T-cell (primary cell): ENCODE data around the gene RHEB. TPM values are rescaled to one million over a fixed set of nuclear protein-coding genes. Genes with fewer than 3 reads are reported as not detected.

Experiments used
- ATAC-seq, 4 experiments: fragments of 200-7000 bp in 3 of 4; fragments of 150-1000 bp in 1 of 4; cut with Tn5 transposase; replicated peaks in 1 of 4; 1 replicate in 3 of 4; 2 replicates in 1 of 4; pipeline ENCODE4 v1.10.0; 2021; ENCODE audit warnings: moderate library complexity in 3 of 4, mild to moderate bottlenecking in 2 of 4, moderate number of reproducible peaks in 1 of 4
- CTCF ChIA-PET, 2 donors: fragments of 300-600 bp; sonication (Branson Sonifier 250); formaldehyde crosslinking; loops; one replicate each; lab custom pipeline; 2022; ENCODE audit warnings: antibody characterized with exemption in 2 of 2; lab: Charles Lee
- POLR2A ChIA-PET, 2 donors: fragments of 300-600 bp; sonication (Branson Sonifier 250); formaldehyde crosslinking; loops; one replicate each; lab custom pipeline; 2022; ENCODE audit warnings: antibody characterized with exemption in 2 of 2; lab: Charles Lee
- DNase-seq, 35 experiments: peaks; one replicate each; pipeline versions ENCODE4 v3.0.0 to v3.0.0-alpha.2; 2013 to 2023
- H3K27ac ChIP-seq: one replicate; pipeline ENCODE4 v1.5.1; 2013; ENCODE audit warnings: low read length
- H3K27me3 ChIP-seq, 2 experiments: replicated peaks in 1 of 2; 1 replicate in 1 of 2; 2 replicates in 1 of 2; pipeline versions ENCODE4 v1.6.1 to v1.7.0; 2013; ENCODE audit warnings: low read length in 1 of 2, mixed read lengths in 1 of 2; ENCODE audit not compliant: control insufficient read depth in 2 of 2, insufficient read depth in 2 of 2; ENCODE audit errors: extremely low read depth in 1 of 2
- H3K36me3 ChIP-seq, 2 donors: 1 replicate in 1 of 2; 2 replicates in 1 of 2; pipeline versions ENCODE4 v1.6.1 to v1.7.0; 2013; ENCODE audit warnings: low read length in 1 of 2; ENCODE audit not compliant: control insufficient read depth in 2 of 2, insufficient read depth in 1 of 2; ENCODE audit errors: extremely low read depth in 1 of 2
- H3K4me1 ChIP-seq, 2 experiments: 1 replicate in 1 of 2; 2 replicates in 1 of 2; pipeline versions ENCODE4 v1.6.1 to v1.7.0; 2013; ENCODE audit warnings: low read length in 2 of 2, mixed read lengths in 1 of 2; ENCODE audit not compliant: insufficient read depth in 2 of 2, control insufficient read depth in 1 of 2; ENCODE audit errors: extremely low read depth in 1 of 2
- H3K4me3 ChIP-seq, 2 donors: 1 replicate in 1 of 2; 2 replicates in 1 of 2; pipeline versions ENCODE4 v1.5.1 to v1.7.0; 2013; ENCODE audit warnings: mild to moderate bottlenecking in 2 of 2, low read length in 1 of 2, moderate library complexity in 1 of 2; ENCODE audit not compliant: control insufficient read depth in 1 of 2; ENCODE audit errors: extremely low read depth in 1 of 2
- H3K9me3 ChIP-seq: 2 replicates; pipeline ENCODE4 v1.7.0; 2013
- H3K27ac Mint-ChIP-seq, 2 donors: one replicate each; pipeline ENCODE4 v1.8.0; 2020 to 2021; ENCODE audit warnings: mild to moderate bottlenecking in 2 of 2, mixed read lengths in 2 of 2
- H3K27me3 Mint-ChIP-seq, 2 donors: one replicate each; pipeline ENCODE4 v1.8.0; 2021 to 2022; ENCODE audit warnings: mixed read lengths in 2 of 2
- H3K36me3 Mint-ChIP-seq: one replicate; pipeline ENCODE4 v1.8.0; 2021; ENCODE audit warnings: mixed read lengths
- H3K4me1 Mint-ChIP-seq, 3 donors: one replicate each; pipeline ENCODE4 v1.8.0; 2020 to 2022; ENCODE audit warnings: mixed read lengths in 3 of 3, mild to moderate bottlenecking in 1 of 3
- H3K4me3 Mint-ChIP-seq, 3 donors: one replicate each; pipeline ENCODE4 v1.8.0; 2020 to 2022; ENCODE audit warnings: mild to moderate bottlenecking in 3 of 3, mixed read lengths in 3 of 3, moderate library complexity in 3 of 3
- H3K9me3 Mint-ChIP-seq, 3 donors: one replicate each; pipeline ENCODE4 v1.8.0; 2020 to 2022; ENCODE audit warnings: mixed read lengths in 3 of 3
- WGBS: methylation state at CpG from one replicate; pipeline ENCODE4 v1.1.5; 2013; ENCODE audit warnings: missing lambda C conversion rate; ENCODE audit not compliant: insufficient coverage; 5-methylcytosine and 5-hydroxymethylcytosine counted together
- total RNA-seq, 35 experiments: library from RNA in 6 of 35; stranded (reverse) in 6 of 35; fragments of 120-200 nt in 1 of 35; gene quantifications; one replicate each; pipeline versions ENCODE4 v1.2.1 to v1.2.4 and lab custom pipeline; 2013 to 2026

Gene RHEB
- total RNA-seq, 5 donors from 2014 or later (not counting 1 experiment from before 2014, with no cell fraction given) = 35.8 to 46.0 (median 41.6) TPM

- 34% methylated on average over 2 of the region's 10 CpGs for WGBS
- H3K27ac ChIP-seq = peak overlapping the region; percentile 41
- no peaks in the 10 kb centered on the region for H3K36me3 ChIP-seq
- H3K27me3 Mint-ChIP-seq = peaks cover 0 to 1% of the 10 kb centered on the region in 2 donors
- ChIA-PET CTCF (interaction anchor here (0.5 to 0.6 kb wide), 2 partner anchors 71 to 81 kb away, joined by 3 read pairs; no protein-coding TSS in a partner anchor), POLR2A (interaction anchor here in 1 of 2 donors (0.6 kb wide), 1 partner anchor 155 kb away, joined by 4 read pairs; no protein-coding TSS in a partner anchor)
- ATAC-seq (peak in 2 of 4 experiments; percentile 13), DNase-seq (peak in 2 of 35 experiments; percentile 20 to 33)
- H3K27ac Mint-ChIP-seq = peak overlapping the region in 1 of 2 donors; percentile 90
- H3K9me3 ChIP-seq = no peaks in the 10 kb centered on the region
- peaks cover 31 to 55% (median 45%) of the 10 kb centered on the region in 3 donors for H3K4me1 Mint-ChIP-seq
- no peaks in the 10 kb centered on the region for H3K36me3 Mint-ChIP-seq
- H3K4me1 ChIP-seq = peaks cover 17 to 37% of the 10 kb centered on the region in 2 experiments
- no peak overlapping the region for H3K4me3 ChIP-seq
- peaks cover 0 to 17% of the 10 kb centered on the region in 2 experiments for H3K27me3 ChIP-seq
- peak overlapping the region in 2 of 3 donors; percentile 55 to 79 for H3K4me3 Mint-ChIP-seq
- H3K9me3 Mint-ChIP-seq = no peaks in the 10 kb centered on the region
Observed at GRCh38 chr7:151440799-151441445, 78.8 kb downstream of the RHEB start.

- peak; percentile 42 to 66 (median 63) for ATAC-seq
- peak within 1 kb of the TSS; percentile 55 to 79 (median 59) for H3K4me3 Mint-ChIP-seq
- POLR2A ChIA-PET = no interaction called here
- 32% methylated on average over 41 of the region's 51 CpGs for WGBS
- no peaks in the 10 kb centered on the region for H3K9me3 ChIP-seq
- H3K27ac Mint-ChIP-seq = peak within 1 kb of the TSS in 1 of 2 donors; percentile 90
- CTCF ChIA-PET = interaction anchor here in 1 of 2 donors (0.5 kb wide), 1 partner anchor 70 kb away, joined by 3 read pairs; no protein-coding TSS in a partner anchor
- H3K27me3 ChIP-seq = peaks cover 0 to 16% of the 10 kb centered on the region in 2 experiments
- H3K9me3 Mint-ChIP-seq = no peaks in the 10 kb centered on the region
- peak within 1 kb of the TSS; percentile 41 for H3K27ac ChIP-seq
- H3K27me3 Mint-ChIP-seq = peaks cover 0 to 1% of the 10 kb centered on the region in 2 donors
- peaks cover 31 to 52% (median 43%) of the 10 kb centered on the region in 3 donors for H3K4me1 Mint-ChIP-seq
- H3K36me3 Mint-ChIP-seq = no peaks in the 10 kb centered on the region
- H3K4me1 ChIP-seq = peaks cover 17 to 37% of the 10 kb centered on the region in 2 experiments
- H3K4me3 ChIP-seq = peak within 1 kb of the TSS; percentile 37 to 53
- H3K36me3 ChIP-seq = no peaks in the 10 kb centered on the region
- DNase-seq = peak in 7 of 35 experiments; percentile 10 to 43 (median 39)
Observed at GRCh38 chr7:151439855-151440798, 79.6 kb downstream of the RHEB start, which contains the start of gene CRYGN. Gene CRYGN (minus strand): TSS chr7:151440141. CDS start chr7:151439917, 224 bp downstream.

GRCh38 chr7:151438864-151439601, 80.7 kb downstream of the RHEB start:
- WGBS = 90% methylated on average over 8 of the region's 17 CpGs
- Mint-ChIP-seq H3K9me3 (no peaks in the 10 kb centered on the region), H3K36me3 (no peaks in the 10 kb centered on the region), H3K27ac (peak overlapping the region in 1 of 2 donors; percentile 74), H3K4me1 (peaks cover 31 to 52% (median 42%) of the 10 kb centered on the region in 3 donors), H3K27me3 (peaks cover 0 to 1% of the 10 kb centered on the region in 2 donors), H3K4me3 (peak overlapping the region; percentile 28 to 79 (median 41))
- Histone ChIP-seq H3K27me3 (peaks cover 0 to 16% of the 10 kb centered on the region in 2 experiments), H3K27ac (no peak overlapping the region), H3K4me3 (peak overlapping the region in 1 of 2 donors; percentile 53), H3K9me3 (no peaks in the 10 kb centered on the region), H3K36me3 (no peaks in the 10 kb centered on the region), H3K4me1 (peaks cover 17 to 39% of the 10 kb centered on the region in 2 experiments)
- DNase-seq = no peak
- no peak for ATAC-seq
- CTCF ChIA-PET = no interaction called here
- POLR2A ChIA-PET = no interaction called here

GRCh38 chr7:151437866-151438516, 81.7 kb downstream of the RHEB start:
- ChIA-PET POLR2A (no interaction called here), CTCF (no interaction called here)
- Mint-ChIP-seq H3K27ac (peak overlapping the region in 1 of 2 donors; percentile 22), H3K9me3 (no peaks in the 10 kb centered on the region), H3K4me3 (no peak overlapping the region), H3K4me1 (peaks cover 37 to 54% (median 46%) of the 10 kb centered on the region in 3 donors), H3K36me3 (no peaks in the 10 kb centered on the region), H3K27me3 (peaks cover 0 to 1% of the 10 kb centered on the region in 2 donors)
- Histone ChIP-seq H3K27me3 (peaks cover 0 to 16% of the 10 kb centered on the region in 2 experiments), H3K36me3 (no peaks in the 10 kb centered on the region), H3K27ac (no peak overlapping the region), H3K4me1 (peaks cover 22 to 49% of the 10 kb centered on the region in 2 experiments), H3K9me3 (no peaks in the 10 kb centered on the region), H3K4me3 (no peak overlapping the region)
- DNase-seq = no peak
- 94% methylated on average over 18 of the region's 23 CpGs for WGBS
- no peak for ATAC-seq

- H3K27ac Mint-ChIP-seq = no peak overlapping the region
Observed at GRCh38 chr7:151437159-151437553, 82.5 kb downstream of the RHEB start.

More at GRCh38 chr7:151437159-151437553, 82.5 kb downstream of the RHEB start:
- H3K27ac ChIP-seq = no peak overlapping the region
- H3K27me3 Mint-ChIP-seq = peaks cover 0 to 1% of the 10 kb centered on the region in 2 donors
- DNase-seq = no peak
- H3K36me3 ChIP-seq = peaks cover 0 to 2% of the 10 kb centered on the region in 2 donors
- H3K27me3 ChIP-seq = peaks cover 0 to 16% of the 10 kb centered on the region in 2 experiments
- H3K4me3 Mint-ChIP-seq = no peak overlapping the region
- no peaks in the 10 kb centered on the region for H3K9me3 Mint-ChIP-seq
- H3K4me1 ChIP-seq = peaks cover 27 to 55% of the 10 kb centered on the region in 2 experiments
- H3K4me3 ChIP-seq = no peak overlapping the region
- ChIA-PET POLR2A (no interaction called here), CTCF (interaction anchor here in 1 of 2 donors (0.7 kb wide), 1 partner anchor 11 kb away, joined by 3 read pairs; no protein-coding TSS in a partner anchor)
- WGBS = 93% methylated on average over 13 of the region's 13 CpGs
- H3K36me3 Mint-ChIP-seq = no peaks in the 10 kb centered on the region
- no peak for ATAC-seq
- no peaks in the 10 kb centered on the region for H3K9me3 ChIP-seq
- peaks cover 42 to 52% (median 49%) of the 10 kb centered on the region in 3 donors for H3K4me1 Mint-ChIP-seq
